WERI-Rb-1 (cell line): ENCODE measurements around the gene ABHD13.

ENCODE experiments used
- DNase-seq: peaks from one replicate; pipeline ENCODE4 v3.0.0-alpha.2; 2020
- H3K27ac ChIP-seq: fragments of 250-450 bp; sonication (Bioruptor Pico); 2 replicates; pipeline ENCODE4 v1.5.1; 2020; ENCODE audit warnings: mild to moderate bottlenecking, moderate library complexity
- H3K27me3 ChIP-seq: fragments of 250-450 bp; sonication (Bioruptor Pico); 2 replicates; pipeline ENCODE4 v1.5.1; 2021; ENCODE audit warnings: mild to moderate bottlenecking, low read depth, moderate library complexity; ENCODE audit not compliant: insufficient read depth, severe bottlenecking
- H3K36me3 ChIP-seq: fragments of 250-450 bp; sonication (Bioruptor Pico); 2 replicates; pipeline ENCODE4 v1.5.1; 2020; ENCODE audit warnings: mild to moderate bottlenecking, moderate library complexity
- H3K4me3 ChIP-seq: 2 replicates; pipeline ENCODE4 v1.5.1; 2011; ENCODE audit warnings: low read depth, mild to moderate bottlenecking, control low read depth, low read length
- H3K9me3 ChIP-seq: fragments of 250-450 bp; sonication (Bioruptor Pico); 2 replicates; pipeline ENCODE4 v1.5.1; 2021; ENCODE audit warnings: mild to moderate bottlenecking, moderate library complexity; ENCODE audit not compliant: severe bottlenecking
- CTCF ChIP-seq: IDR thresholded peaks from 2 replicates; pipeline ENCODE4 v1.5.1; 2011; ENCODE audit warnings: low read depth, mild to moderate bottlenecking, control low read depth, inconsistent platforms, low read length

The ABHD13 gene

GRCh38 chr13:108281901-108282300, 63.7 kb downstream of the ABHD13 start:
- no peaks in the 10 kb centered on the region for H3K9me3 ChIP-seq
- H3K4me3 ChIP-seq: no peak overlapping the region
- TF ChIP-seq CTCF: no peak
- H3K36me3 ChIP-seq: no peaks in the 10 kb centered on the region
- H3K27ac ChIP-seq: no peak overlapping the region
- DNase-seq: no peak
- H3K27me3 ChIP-seq: peaks cover 31% of the 10 kb centered on the region

- no peak for DNase-seq
- H3K27me3 ChIP-seq: peaks cover 20% of the 10 kb centered on the region
- H3K36me3 ChIP-seq: no peaks in the 10 kb centered on the region
- no peaks in the 10 kb centered on the region for H3K9me3 ChIP-seq
- H3K27ac ChIP-seq: no peak overlapping the region
- no peak for TF ChIP-seq CTCF
- no peak overlapping the region for H3K4me3 ChIP-seq
Measured at GRCh38 chr13:108283110-108283509, 64.9 kb downstream of the ABHD13 start.
